HG02571 (cell line): ENCODE measurements around the gene POLA2.
"Not testable (repeated sequence)": the region's sequence is repeated elsewhere in the genome, so short reads cannot be mapped to it uniquely, and the experiment has no call there.

ENCODE experiments used
- ATAC-seq: cut with Tn5 transposase; IDR thresholded peaks from one replicate; pipeline ENCODE4 v1.9.1; 2021; ENCODE audit warnings: mild to moderate bottlenecking, moderate library complexity; ENCODE audit not compliant: unreplicated experiment

Gene POLA2

GRCh38 chr11:65241692-65242091 is 20.1 kb upstream of the POLA2 start:
- no peak for ATAC-seq

- no peak for ATAC-seq
Observed at GRCh38 chr11:65242389-65242788, 19.4 kb upstream of the POLA2 start.

- no peak for ATAC-seq
Observed at GRCh38 chr11:65243797-65244196, 18.0 kb upstream of the POLA2 start.

- ATAC-seq: not testable (repeated sequence)
Observed at GRCh38 chr11:65245046-65245445, 16.7 kb upstream of the POLA2 start.

GRCh38 chr11:65246506-65246905 is 15.3 kb upstream of the POLA2 start:
- no peak for ATAC-seq

GRCh38 chr11:65248184-65248710 is 13.5 kb upstream of the POLA2 start:
- not testable (repeated sequence) for ATAC-seq

- ATAC-seq: no peak
Observed at GRCh38 chr11:65251476-65251875, 10.3 kb upstream of the POLA2 start.

GRCh38 chr11:65254724-65255123 is 7.0 kb upstream of the POLA2 start:
- ATAC-seq: no peak

- ATAC-seq: no peak
Observed at GRCh38 chr11:65258988-65259387, 2.8 kb upstream of the POLA2 start.

- ATAC-seq: no peak
Observed at GRCh38 chr11:65260302-65260701, 1.5 kb upstream of the POLA2 start.

- ATAC-seq: no peak
Observed at GRCh38 chr11:65260756-65261590, 789 bp upstream of the POLA2 start.

- ATAC-seq: no peak
Observed at GRCh38 chr11:65262381-65262680, 569 bp downstream of the POLA2 start.

- ATAC-seq: no peak
Observed at GRCh38 chr11:65262776-65263175, 1.0 kb downstream of the POLA2 start.

- ATAC-seq: not testable (repeated sequence)
Observed at GRCh38 chr11:65264747-65265146, 3.0 kb downstream of the POLA2 start.

GRCh38 chr11:65266210-65266609 is 4.4 kb downstream of the POLA2 start:
- ATAC-seq: no peak

- no peak for ATAC-seq
Observed at GRCh38 chr11:65274735-65275682, 13.2 kb downstream of the POLA2 start.

- ATAC-seq: no peak
Observed at GRCh38 chr11:65275906-65276305, 14.1 kb downstream of the POLA2 start.

GRCh38 chr11:65277631-65278277 is 16.0 kb downstream of the POLA2 start:
- no peak for ATAC-seq

GRCh38 chr11:65278356-65278755 is 16.6 kb downstream of the POLA2 start:
- no peak for ATAC-seq

GRCh38 chr11:65279279-65279678 is 17.5 kb downstream of the POLA2 start:
- no peak for ATAC-seq

- no peak for ATAC-seq
Observed at GRCh38 chr11:65279741-65280440, 18.1 kb downstream of the POLA2 start.
